GM18508 (cell line): ENCODE data around the gene SUMF2.
A peak's percentile ranks its signal among the peaks of the same experiment; 100 is the strongest.
"Not testable (repeated sequence)": the region's sequence is repeated elsewhere in the genome, so short reads cannot be mapped to it uniquely, and the experiment has no call there.

Experiments
- ATAC-seq: cut with Tn5 transposase; IDR thresholded peaks from one replicate; pipeline ENCODE4 v1.9.1; 2021; ENCODE audit warnings: moderate number of reproducible peaks; ENCODE audit not compliant: insufficient read depth, unreplicated experiment

Gene SUMF2

DNA sequence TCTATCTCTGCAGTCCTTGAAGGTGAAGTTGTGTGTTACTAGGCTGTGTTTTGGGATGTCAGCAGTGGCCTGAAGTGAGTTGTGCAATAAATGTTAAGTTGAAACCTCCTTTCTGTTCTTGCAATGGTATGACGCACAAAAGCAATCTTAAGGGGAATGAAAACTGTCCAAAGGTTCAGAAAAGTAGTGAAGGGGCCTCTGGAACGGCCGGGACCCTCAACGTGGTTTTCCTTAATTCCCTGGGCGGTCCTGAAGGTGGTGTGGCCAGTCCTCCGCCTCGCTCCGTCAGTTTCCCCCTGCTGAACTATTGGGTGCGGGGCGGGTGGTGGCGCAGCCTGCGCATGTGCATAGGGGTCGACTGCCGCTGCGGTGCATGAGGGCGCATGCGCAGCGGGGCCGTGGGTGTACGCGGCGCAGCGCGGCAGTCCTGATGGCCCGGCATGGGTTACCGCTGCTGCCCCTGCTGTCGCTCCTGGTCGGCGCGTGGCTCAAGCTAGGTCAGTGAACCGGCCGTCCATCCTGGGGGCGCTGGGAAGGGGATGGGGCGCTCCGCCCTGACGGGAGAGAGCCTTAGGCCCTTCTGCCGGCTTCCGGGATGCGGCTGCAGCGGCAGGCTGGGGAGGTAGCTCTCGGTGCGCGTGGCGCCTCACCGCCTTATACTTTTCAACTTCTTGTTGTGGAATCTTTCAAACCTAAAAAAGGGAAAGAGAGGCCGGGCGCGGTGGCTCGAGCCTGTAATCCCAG, at the start of gene SUMF2:
SUMF2 (plus strand) TSS at position 405 of the 744 bp plus-strand sequence; CDS start at position 431, 26 bp downstream.
- peak; percentile 73 for ATAC-seq

DNA sequence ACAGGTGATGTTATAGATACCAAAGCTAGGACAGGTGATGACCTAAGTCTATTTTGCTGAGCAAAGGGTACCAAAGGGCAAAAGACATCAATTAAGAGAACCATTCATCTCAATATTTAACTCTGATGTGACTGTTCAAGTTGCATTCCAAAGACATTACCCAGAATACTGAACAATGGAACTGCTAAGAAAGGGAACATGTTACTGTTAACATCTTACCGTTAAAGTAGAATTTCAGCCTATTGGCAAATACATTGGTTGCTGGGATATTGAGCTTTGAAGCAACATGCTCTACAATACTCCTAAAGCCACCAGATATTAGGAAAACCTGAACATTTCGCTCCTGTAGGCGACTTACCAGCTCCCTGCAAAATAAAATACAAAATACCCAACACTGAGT, 47.1 kb upstream of the SUMF2 start:
- ATAC-seq = not testable (repeated sequence)

DNA sequence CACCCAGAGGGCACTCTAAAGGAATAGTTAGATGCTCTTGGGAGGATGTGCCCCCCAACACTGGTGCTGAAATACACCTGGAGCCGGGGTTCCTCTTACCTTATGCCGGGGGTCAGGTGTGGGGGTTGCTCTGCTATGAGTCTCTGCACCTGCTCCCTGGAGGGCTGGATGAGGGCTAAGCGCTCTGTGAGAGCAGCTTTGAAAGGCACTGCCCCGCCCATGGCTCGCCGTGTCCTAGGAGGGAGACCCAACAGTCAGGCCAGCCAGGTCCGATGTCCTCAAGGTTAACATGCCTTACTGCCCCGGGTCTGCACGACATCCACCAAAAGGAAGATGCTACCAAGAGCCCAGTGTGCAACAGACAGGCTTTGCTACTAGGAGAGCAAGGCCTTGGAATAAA, 44.6 kb upstream of the SUMF2 start:
- no peak for ATAC-seq

- no peak for ATAC-seq
Measured at GRCh38 chr7:56023500-56023899, 40.6 kb upstream of the SUMF2 start.

DNA sequence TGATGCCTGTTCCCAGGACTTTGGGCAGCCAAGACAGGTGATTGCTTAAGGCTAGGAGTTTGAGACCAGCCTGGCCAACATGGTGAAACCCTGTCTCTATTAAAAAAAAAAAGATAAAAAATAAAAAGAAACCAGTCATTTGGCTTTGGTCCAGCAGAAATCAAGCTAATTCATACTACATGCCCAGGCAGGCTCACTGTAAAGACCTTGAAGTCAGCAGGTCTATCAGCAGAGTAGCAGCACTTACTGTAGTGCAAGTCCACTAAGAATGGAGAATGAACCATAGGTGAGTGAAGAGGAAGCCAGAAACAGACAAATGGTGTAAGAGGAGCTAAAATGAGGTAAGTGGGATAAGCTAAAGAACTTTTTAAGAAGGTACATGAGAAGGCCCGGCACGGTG, 37.5 kb upstream of the SUMF2 start:
- ATAC-seq = no peak

DNA sequence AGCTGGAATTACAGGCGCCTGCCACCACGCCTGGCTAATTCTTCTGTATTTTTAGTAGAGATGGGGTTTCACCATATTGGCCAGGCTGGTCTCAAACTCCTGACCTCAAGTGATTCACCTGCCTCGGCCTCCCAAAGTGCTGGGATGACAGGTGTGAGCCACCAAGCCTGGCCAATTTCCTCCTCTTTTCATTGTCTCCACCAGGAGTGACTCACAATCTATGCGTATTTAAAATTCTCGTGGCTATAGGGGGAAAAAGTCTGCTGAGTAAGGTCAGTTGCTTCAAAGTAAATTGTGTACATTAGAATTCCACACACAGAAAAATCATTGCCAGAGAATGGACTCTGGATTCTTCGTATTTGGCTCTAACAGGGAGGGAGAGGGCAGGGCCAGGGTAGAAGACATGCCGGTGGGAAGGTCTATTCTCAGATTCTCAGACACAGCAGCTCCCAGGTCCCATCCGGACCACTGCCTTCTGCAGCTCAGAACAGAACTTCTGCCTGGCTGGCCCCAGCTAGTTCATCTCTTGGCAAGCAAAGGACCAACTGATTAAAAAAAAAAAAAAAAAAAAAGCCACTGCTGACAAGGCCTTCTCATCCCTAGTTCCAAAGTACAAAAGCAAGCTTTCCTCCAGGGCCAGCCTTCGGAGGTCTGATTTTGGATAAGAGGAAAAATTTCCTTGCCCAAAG, 35.0 kb upstream of the SUMF2 start:
- ATAC-seq = no peak

DNA sequence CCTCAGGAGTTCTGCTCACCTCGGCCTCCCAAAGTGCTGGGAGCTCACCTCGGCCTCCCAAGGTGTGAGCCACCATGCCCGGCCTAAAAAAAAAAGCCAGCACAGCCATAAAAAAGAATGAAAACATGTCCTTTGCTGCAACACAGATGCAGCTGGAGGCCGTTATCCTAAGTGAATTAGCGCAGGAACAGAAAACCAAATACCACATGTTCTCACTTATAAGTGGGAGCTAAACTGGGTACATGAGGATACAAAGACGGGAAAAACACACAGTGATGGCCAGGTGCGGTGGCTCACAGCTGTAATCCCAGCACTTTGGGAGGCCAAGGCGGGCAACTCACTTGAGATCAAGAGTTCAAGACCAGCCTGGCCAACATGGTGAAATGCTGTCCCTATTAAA, 33.7 kb upstream of the SUMF2 start:
- ATAC-seq = no peak

DNA sequence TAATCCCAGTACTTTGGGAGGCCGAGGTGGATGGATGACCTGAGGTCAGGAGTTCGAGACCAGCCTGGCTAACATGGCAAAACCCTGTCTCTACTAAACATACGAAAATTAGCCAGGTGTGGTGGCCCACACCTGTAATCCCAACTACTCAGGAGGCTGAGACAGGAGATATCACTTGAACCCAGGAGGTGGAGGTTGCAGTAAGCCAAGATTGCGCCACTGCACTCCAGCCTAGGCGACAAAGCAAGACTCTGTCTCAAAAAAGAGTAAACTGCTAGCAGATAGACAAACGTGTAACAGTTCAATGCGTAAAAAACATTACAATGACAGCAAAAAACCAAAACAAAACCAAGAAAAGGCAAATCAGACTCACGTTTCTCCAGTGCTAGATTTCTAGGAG, 32.5 kb upstream of the SUMF2 start:
- not testable (repeated sequence) for ATAC-seq

- not testable (repeated sequence) for ATAC-seq
Measured at GRCh38 chr7:56032578-56032977, 31.5 kb upstream of the SUMF2 start.

- ATAC-seq = peak; percentile 91
Measured at GRCh38 chr7:56033671-56034432, 30.2 kb upstream of the SUMF2 start.

- no peak for ATAC-seq
Measured at GRCh38 chr7:56040730-56041129, 23.4 kb upstream of the SUMF2 start.

DNA sequence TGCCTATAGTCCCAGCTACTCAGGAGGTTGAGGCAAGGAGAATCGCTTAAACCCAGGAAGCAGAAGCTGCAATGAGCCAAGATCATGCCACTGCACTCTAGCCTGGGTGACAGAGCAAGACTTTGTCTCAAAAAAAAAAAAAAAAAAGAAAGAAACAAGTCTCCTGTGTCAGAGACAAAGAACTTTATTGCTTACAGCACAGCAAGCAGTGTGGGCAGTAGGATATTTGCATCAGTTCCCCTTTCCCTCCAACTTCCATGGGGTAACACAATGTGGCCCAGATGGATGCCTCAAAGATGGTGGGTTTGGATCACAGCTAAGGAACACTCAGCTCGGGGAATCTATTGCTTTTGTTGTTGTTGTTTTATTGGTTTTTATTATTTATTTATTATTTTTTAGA, 18.3 kb upstream of the SUMF2 start:
- not testable (repeated sequence) for ATAC-seq

- ATAC-seq = no peak
Measured at GRCh38 chr7:56046721-56047445, 17.2 kb upstream of the SUMF2 start.

- ATAC-seq = not testable (repeated sequence)
Measured at GRCh38 chr7:56047446-56048116, 16.5 kb upstream of the SUMF2 start.

DNA sequence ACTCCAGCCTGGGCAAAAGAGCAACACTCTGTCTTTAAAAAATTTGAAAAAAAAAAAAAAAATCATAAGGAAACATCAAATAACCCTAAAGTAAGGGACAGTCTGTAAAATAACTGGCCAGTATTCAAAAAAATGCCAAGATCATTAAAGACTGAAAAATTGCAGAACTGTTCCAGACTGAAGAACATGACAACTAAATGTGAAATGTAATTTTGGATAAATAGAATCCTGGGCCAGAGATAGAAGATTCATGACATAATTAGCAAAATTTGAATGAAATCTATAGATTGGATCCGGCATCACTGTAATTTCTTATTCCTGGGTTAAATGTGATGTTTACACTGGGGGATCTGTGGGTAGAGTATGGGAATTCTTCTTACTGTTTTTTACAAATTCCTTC, 15.8 kb upstream of the SUMF2 start:
- no peak for ATAC-seq

DNA sequence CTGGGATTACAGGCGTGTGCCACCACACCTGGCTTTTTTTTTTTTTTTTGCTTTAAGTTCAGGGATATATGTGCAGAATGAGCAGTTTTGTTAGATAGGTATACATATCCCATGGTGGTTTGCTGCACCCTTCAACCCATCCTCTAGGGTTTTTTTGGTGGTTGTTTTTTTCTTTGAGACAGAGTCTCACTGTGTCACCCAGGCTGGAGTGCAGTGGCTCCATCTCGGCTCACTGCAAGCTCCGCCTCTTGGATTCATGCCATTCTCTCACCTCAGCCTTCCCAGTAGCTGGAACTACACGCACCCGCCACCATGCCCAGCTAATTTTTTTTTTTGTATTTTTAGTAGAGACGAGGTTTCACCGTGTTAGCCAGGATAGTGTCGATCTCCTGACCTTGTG, 15.3 kb upstream of the SUMF2 start:
- not testable (repeated sequence) for ATAC-seq

GRCh38 chr7:56051053-56051338, 13.1 kb upstream of the SUMF2 start:
- no peak for ATAC-seq

DNA sequence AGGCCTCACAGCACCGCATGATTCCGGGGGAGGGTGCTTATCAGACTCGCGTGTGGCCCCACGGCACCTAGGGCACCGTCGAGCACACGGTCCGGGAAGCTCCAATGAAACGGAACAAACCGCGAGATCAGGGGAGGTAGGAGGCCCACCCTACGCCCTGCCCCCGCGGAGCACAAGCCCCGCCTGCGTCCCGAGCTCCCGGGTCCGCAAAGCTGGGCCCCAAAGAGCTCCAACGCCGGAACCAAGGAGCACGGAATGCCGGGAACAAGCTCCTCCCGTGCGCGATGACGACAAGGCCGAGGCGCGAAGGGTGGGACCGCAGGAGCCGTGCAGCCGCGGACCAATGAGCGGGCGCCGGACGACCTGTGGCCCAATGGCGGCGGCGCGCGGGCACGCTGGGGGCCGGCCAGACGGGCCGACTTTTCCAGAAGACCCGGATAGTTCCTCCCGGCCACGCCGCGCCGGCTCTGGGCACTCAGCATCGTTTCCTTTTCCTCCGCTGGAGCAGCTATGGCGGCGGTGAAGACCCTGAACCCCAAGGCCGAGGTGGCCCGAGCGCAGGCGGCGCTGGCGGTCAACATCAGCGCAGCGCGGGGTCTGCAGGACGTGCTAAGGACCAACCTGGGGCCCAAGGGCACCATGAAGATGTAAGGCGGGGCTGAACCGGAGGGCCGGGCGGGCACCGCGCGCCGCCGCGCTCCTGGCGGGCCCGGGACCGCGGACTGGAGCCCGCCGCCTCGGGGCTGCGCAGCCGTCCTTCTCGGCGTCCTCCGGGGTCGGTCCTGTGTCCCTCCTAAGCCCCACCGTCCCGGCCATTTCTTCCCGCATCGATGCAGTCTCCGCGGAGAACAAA, 12.5 kb upstream of the SUMF2 start, which contains the start of the genes CCT6A and PSPH:
CCT6A (plus strand) TSS at position 427 of the 853 bp plus-strand sequence; CDS start at position 511, 84 bp downstream.
PSPH (minus strand) TSS at position 106 of the 853 bp plus-strand sequence. CDS start 30,232 bp downstream, outside the sequence.
- ATAC-seq = peak; percentile 78

DNA sequence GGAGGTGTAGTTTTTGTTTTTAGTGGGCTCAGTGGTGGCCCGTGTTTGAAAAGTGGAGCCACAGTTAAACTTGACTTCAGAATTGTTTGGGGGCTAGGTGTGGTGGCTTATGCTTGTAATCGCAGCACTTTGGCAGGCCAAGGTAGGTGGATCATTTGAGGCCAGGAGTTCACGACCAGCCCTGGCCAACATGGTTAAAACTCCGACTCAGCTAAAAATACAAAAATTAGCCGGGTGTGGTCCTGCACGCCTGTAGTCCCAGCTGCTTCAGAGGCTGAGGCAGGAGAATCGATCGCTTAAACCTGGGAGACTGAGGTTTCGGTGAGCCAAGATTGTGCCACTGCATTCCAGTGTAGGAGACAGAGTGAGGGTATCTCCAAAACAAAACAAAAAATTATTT, 10.7 kb upstream of the SUMF2 start:
- ATAC-seq = no peak
